ENCODE measurements around the gene FAHD2A. TPM values are rescaled to one million over a fixed set of nuclear protein-coding genes. Genes with fewer than 3 reads are reported as not detected.

FAHD2A gene, protein sequence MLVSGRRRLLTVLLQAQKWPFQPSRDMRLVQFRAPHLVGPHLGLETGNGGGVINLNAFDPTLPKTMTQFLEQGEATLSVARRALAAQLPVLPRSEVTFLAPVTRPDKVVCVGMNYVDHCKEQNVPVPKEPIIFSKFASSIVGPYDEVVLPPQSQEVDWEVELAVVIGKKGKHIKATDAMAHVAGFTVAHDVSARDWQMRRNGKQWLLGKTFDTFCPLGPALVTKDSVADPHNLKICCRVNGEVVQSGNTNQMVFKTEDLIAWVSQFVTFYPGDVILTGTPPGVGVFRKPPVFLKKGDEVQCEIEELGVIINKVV
- total RNA-seq (2014; rRNA removed; shearing (Covaris generic)): 20.6 and 24.6 TPM in 2 replicates

GRCh38 chr2:95402370-95403203, at the start of gene FAHD2A:
FAHD2A (plus strand) TSS chr2:95402708; CDS start chr2:95405559, 2,851 bp downstream.

Small RNA genes lying within 50 kb of the gene (small RNA-seq; reads per million reads assigned to genes)
- not detected for gene AC133104.2

Other genes with a start within 250 kb of the FAHD2A start
- 5.9 and 7.1 TPM in 2 replicates for gene ZNF514, start 242.9 kb upstream of the FAHD2A start, total RNA-seq (2014; rRNA removed; shearing (Covaris generic))
- 0.80 and 1.0 TPM in 2 replicates for gene ZNF2, start 236.9 kb upstream of the FAHD2A start, total RNA-seq (2014; rRNA removed; shearing (Covaris generic))
- 2.9 and 3.0 TPM in 2 replicates for gene ZNF892, start 195.2 kb upstream of the FAHD2A start, total RNA-seq (2014; rRNA removed; shearing (Covaris generic))
- 0.15 and 0.66 TPM in 2 replicates for gene PROM2, start 128.3 kb upstream of the FAHD2A start, total RNA-seq (2014; rRNA removed; shearing (Covaris generic))
- gene KCNIP3, start 105.4 kb upstream of the FAHD2A start, total RNA-seq (2014; rRNA removed; shearing (Covaris generic)): 1.5 and 2.7 TPM in 2 replicates
- 0.29 and 0.45 TPM in 2 replicates for gene TRIM43B, start 82.0 kb downstream of the FAHD2A start, total RNA-seq (2014; rRNA removed; shearing (Covaris generic))
- gene TRIM43, start 189.3 kb downstream of the FAHD2A start, total RNA-seq (2014; rRNA removed; shearing (Covaris generic)): 0.29 TPM in 1 of 2 replicates, not detected in the other